Left lung (tissue), 10 donors: ENCODE data around the gene FOXP2. TPM values are rescaled to one million over a fixed set of nuclear protein-coding genes. Genes with fewer than 3 reads are reported as not detected.

Source experiments
- ATAC-seq: fragments of 200-7000 bp; cut with Tn5 transposase; one replicate; pipeline ENCODE4 v1.9.1; 2020; ENCODE audit warnings: moderate library complexity
- DNase-seq, 4 donors: peaks; one replicate each; pipeline ENCODE4 v3.0.0-alpha.2; 2013 to 2020
- H3K27ac ChIP-seq, 2 donors: fragments of 200-600 bp; sonication (generic) in 1 of 2; one replicate each; pipeline versions ENCODE4 v1.5.0 to v1.8.0; 2020 to 2021
- H3K27me3 ChIP-seq, 2 donors: fragments of 200-600 bp; sonication (generic) in 1 of 2; one replicate each; pipeline versions ENCODE4 v1.5.0 to v1.8.0; 2020 to 2021
- H3K36me3 ChIP-seq, 2 donors: fragments of 200-600 bp; sonication (generic) in 1 of 2; one replicate each; pipeline versions ENCODE4 v1.5.0 to v1.8.0; 2020 to 2021
- H3K4me1 ChIP-seq, 2 donors: fragments of 200-600 bp; one replicate each; pipeline ENCODE4 v1.8.0; 2021
- H3K4me3 ChIP-seq, 2 donors: fragments of 200-600 bp; sonication (generic) in 1 of 2; one replicate each; pipeline versions ENCODE4 v1.5.0 to v1.8.0; 2020 to 2021; ENCODE audit warnings: mild to moderate bottlenecking in 1 of 2
- H3K9me3 ChIP-seq, 2 donors: fragments of 200-600 bp; sonication (generic) in 1 of 2; one replicate each; pipeline versions ENCODE4 v1.5.0 to v1.8.0; 2020 to 2021
- CTCF ChIP-seq, 2 donors: fragments of 200-600 bp; sonication (generic) in 1 of 2; IDR thresholded peaks; one replicate each; pipeline versions ENCODE4 v1.5.0 to v1.8.0; 2021; ENCODE audit warnings: antibody characterized with exemption in 2 of 2
- intact Hi-C, 2 donors: fragments of 100-400 bp; cut with DNase I; formaldehyde crosslinking; loops; one replicate each; pipeline versions ENCODE4 v1.11.2 to v1.14.2; 2022
- polyA plus RNA-seq, 6 donors: library from polyadenylated mRNA; unstranded; fragments of 120-200 nt; gene quantifications; one replicate each; pipeline ENCODE4 v1.2.1, GENCODE V29; 2013; ENCODE audit not compliant: insufficient read length in 6 of 6
- total RNA-seq, 2 donors: library from RNA; stranded (reverse); fragmentation: NEBNext Ultra II Directional; extraction: Animal tissue kit (Norgen Biotek cat#: 25700); gene quantifications; one replicate each; pipeline ENCODE4 v1.2.1, GENCODE V29; 2021
- donor health status: DM: no; HTN: yes; CAD: no.
- donor health status: DM: no; HTN: no; CAD: no.

Gene FOXP2
- total and polyA plus RNA-seq, 8 donors: 5.9 to 86.8 (median 50.3) TPM

- no peaks in the 10 kb centered on the region for H3K27me3 ChIP-seq
- DNase-seq (no peak), ATAC-seq (no peak)
- H3K27ac ChIP-seq: no peak overlapping the region
- no peaks in the 10 kb centered on the region for H3K9me3 ChIP-seq
- no peaks in the 10 kb centered on the region for H3K4me1 ChIP-seq
- no peak overlapping the region for H3K4me3 ChIP-seq
- intact Hi-C loops: no loop called here
- TF ChIP-seq CTCF (IDR thresholded peaks at IDR 0.05): no peak
- H3K36me3 ChIP-seq: no peaks in the 10 kb centered on the region
Measured at GRCh38 chr7:114644455-114644854, 229.8 kb downstream of the FOXP2 start.

GRCh38 chr7:114645451-114645850, 230.8 kb downstream of the FOXP2 start:
- Histone ChIP-seq H3K27ac (no peak overlapping the region), H3K9me3 (no peaks in the 10 kb centered on the region)
- ATAC-seq: no peak

GRCh38 chr7:114647518-114647917, 232.9 kb downstream of the FOXP2 start:
- no peaks in the 10 kb centered on the region for H3K4me1 ChIP-seq
- intact Hi-C loops: no loop called here
- no peak for TF ChIP-seq CTCF (IDR thresholded peaks at IDR 0.05)
- H3K4me3 ChIP-seq: no peak overlapping the region
- no peaks in the 10 kb centered on the region for H3K27me3 ChIP-seq
- no peaks in the 10 kb centered on the region for H3K36me3 ChIP-seq
- ATAC-seq: no peak
- H3K27ac ChIP-seq: no peak overlapping the region
- DNase-seq: no peak
- H3K9me3 ChIP-seq: no peaks in the 10 kb centered on the region

More at GRCh38 chr7:114645451-114645850, 230.8 kb downstream of the FOXP2 start:
- Histone ChIP-seq H3K36me3 (no peaks in the 10 kb centered on the region), H3K4me3 (no peak overlapping the region), H3K27me3 (no peaks in the 10 kb centered on the region), H3K4me1 (no peaks in the 10 kb centered on the region)
- no peak for TF ChIP-seq CTCF (IDR thresholded peaks at IDR 0.05)
- no peak for DNase-seq
- intact Hi-C loops: no loop called here

- Histone ChIP-seq H3K27ac (no peak overlapping the region), H3K4me3 (no peak overlapping the region), H3K4me1 (no peaks in the 10 kb centered on the region), H3K27me3 (no peaks in the 10 kb centered on the region), H3K36me3 (no peaks in the 10 kb centered on the region), H3K9me3 (no peaks in the 10 kb centered on the region)
- ATAC-seq (no peak), DNase-seq (no peak)
- TF ChIP-seq CTCF (IDR thresholded peaks at IDR 0.05): no peak
- intact Hi-C loops: no loop called here
Measured at GRCh38 chr7:114648117-114648516, 233.5 kb downstream of the FOXP2 start.

GRCh38 chr7:114648680-114649079, 234.1 kb downstream of the FOXP2 start:
- DNase-seq: no peak
- no peak overlapping the region for H3K4me3 ChIP-seq
- no peaks in the 10 kb centered on the region for H3K36me3 ChIP-seq
- H3K9me3 ChIP-seq: no peaks in the 10 kb centered on the region
- TF ChIP-seq CTCF (IDR thresholded peaks at IDR 0.05): no peak
- intact Hi-C loops: no loop called here
- H3K27ac ChIP-seq: no peak overlapping the region
- no peaks in the 10 kb centered on the region for H3K4me1 ChIP-seq
- ATAC-seq: no peak
- no peaks in the 10 kb centered on the region for H3K27me3 ChIP-seq
